H1 (cell line): ENCODE data around the gene GP2.

Source experiments
- CHD2 ChIP-seq: IDR thresholded peaks from 2 replicates; pipeline ENCODE4 v1.6.1; 2012; ENCODE audit warnings: low read length, improper control_type of control experiment
- CHD7 ChIP-seq: fragments of 300-600 bp; sonication (generic); IDR thresholded peaks from 2 replicates; pipeline ENCODE4 v1.7.1; 2012; ENCODE audit warnings: low read length, moderate library complexity, mild to moderate bottlenecking, inconsistent platforms; ENCODE audit not compliant: insufficient replicate concordance
- CREB1 ChIP-seq: IDR thresholded peaks from 2 replicates; pipeline ENCODE4 v1.6.1; 2012; ENCODE audit warnings: inconsistent platforms
- JUND ChIP-seq: IDR thresholded peaks from 2 replicates; pipeline ENCODE4 v1.6.1; 2011; ENCODE audit warnings: mild to moderate bottlenecking, improper control_type of control experiment, low read length
- KDM1A ChIP-seq: fragments of 200-600, 300-600 bp; sonication (generic); IDR thresholded peaks from 2 replicates; pipeline ENCODE4 v1.7.1; 2016; ENCODE audit warnings: mild to moderate bottlenecking, low read length, borderline replicate concordance
- RBBP5 ChIP-seq: IDR thresholded peaks from 2 replicates; pipeline ENCODE4 v1.7.1; 2012; ENCODE audit warnings: low read depth, mild to moderate bottlenecking, inconsistent platforms, low read length, moderate library complexity, borderline replicate concordance
- RFX5 ChIP-seq: IDR thresholded peaks from 2 replicates; pipeline ENCODE4 v1.6.1; 2011; ENCODE audit warnings: low read depth, low read length, improper control_type of control experiment, borderline replicate concordance
- SP1 ChIP-seq: IDR thresholded peaks from 2 replicates; pipeline ENCODE4 v1.6.1; 2011; ENCODE audit warnings: low read depth, low read length
- SP4 ChIP-seq: IDR thresholded peaks from 2 replicates; pipeline ENCODE4 v1.6.1; 2012; ENCODE audit warnings: low read length, inconsistent platforms
- TF ChIP-seq, protein P1 (sequence below), 3 experiments: IDR thresholded peaks; 1 replicate in 2 of 3; 2 replicates in 1 of 3; pipeline versions ENCODE4 v1.5.1 to v1.6.1; 2011; ENCODE audit warnings: low read length in 3 of 3, mild to moderate bottlenecking in 3 of 3, inconsistent platforms in 2 of 3, low read depth in 1 of 3, moderate library complexity in 1 of 3; ENCODE audit not compliant: insufficient read depth in 1 of 3; ENCODE audit errors: control extremely low read depth in 1 of 3

- TF ChIP-seq, protein P1, sequence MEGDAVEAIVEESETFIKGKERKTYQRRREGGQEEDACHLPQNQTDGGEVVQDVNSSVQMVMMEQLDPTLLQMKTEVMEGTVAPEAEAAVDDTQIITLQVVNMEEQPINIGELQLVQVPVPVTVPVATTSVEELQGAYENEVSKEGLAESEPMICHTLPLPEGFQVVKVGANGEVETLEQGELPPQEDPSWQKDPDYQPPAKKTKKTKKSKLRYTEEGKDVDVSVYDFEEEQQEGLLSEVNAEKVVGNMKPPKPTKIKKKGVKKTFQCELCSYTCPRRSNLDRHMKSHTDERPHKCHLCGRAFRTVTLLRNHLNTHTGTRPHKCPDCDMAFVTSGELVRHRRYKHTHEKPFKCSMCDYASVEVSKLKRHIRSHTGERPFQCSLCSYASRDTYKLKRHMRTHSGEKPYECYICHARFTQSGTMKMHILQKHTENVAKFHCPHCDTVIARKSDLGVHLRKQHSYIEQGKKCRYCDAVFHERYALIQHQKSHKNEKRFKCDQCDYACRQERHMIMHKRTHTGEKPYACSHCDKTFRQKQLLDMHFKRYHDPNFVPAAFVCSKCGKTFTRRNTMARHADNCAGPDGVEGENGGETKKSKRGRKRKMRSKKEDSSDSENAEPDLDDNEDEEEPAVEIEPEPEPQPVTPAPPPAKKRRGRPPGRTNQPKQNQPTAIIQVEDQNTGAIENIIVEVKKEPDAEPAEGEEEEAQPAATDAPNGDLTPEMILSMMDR (IDR thresholded peaks at IDR 0.05; ENCODE audit: control extremely low read depth in 1 of 3, insufficient read depth in 1 of 3, low read depth in 1 of 3, low read length in 3 of 3): no peak
- TF ChIP-seq RFX5 (no peak), CHD2 (no peak), KDM1A (no peak), CHD7 (no peak), RBBP5 (no peak), JUND (no peak), SP4 (no peak), SP1 (no peak), CREB1 (no peak)
Measured at GRCh38 chr16:20316715-20317114, 10.6 kb downstream of the GP2 start.
